ENCODE results near the gene KIF4B. TPM values are rescaled to one million over a fixed set of nuclear protein-coding genes. Genes with fewer than 3 reads are reported as not detected.
"Not testable (repeated sequence)": the region's sequence is repeated elsewhere in the genome, so short reads cannot be mapped to it uniquely, and the experiment has no call there.

KIF4B gene, protein sequence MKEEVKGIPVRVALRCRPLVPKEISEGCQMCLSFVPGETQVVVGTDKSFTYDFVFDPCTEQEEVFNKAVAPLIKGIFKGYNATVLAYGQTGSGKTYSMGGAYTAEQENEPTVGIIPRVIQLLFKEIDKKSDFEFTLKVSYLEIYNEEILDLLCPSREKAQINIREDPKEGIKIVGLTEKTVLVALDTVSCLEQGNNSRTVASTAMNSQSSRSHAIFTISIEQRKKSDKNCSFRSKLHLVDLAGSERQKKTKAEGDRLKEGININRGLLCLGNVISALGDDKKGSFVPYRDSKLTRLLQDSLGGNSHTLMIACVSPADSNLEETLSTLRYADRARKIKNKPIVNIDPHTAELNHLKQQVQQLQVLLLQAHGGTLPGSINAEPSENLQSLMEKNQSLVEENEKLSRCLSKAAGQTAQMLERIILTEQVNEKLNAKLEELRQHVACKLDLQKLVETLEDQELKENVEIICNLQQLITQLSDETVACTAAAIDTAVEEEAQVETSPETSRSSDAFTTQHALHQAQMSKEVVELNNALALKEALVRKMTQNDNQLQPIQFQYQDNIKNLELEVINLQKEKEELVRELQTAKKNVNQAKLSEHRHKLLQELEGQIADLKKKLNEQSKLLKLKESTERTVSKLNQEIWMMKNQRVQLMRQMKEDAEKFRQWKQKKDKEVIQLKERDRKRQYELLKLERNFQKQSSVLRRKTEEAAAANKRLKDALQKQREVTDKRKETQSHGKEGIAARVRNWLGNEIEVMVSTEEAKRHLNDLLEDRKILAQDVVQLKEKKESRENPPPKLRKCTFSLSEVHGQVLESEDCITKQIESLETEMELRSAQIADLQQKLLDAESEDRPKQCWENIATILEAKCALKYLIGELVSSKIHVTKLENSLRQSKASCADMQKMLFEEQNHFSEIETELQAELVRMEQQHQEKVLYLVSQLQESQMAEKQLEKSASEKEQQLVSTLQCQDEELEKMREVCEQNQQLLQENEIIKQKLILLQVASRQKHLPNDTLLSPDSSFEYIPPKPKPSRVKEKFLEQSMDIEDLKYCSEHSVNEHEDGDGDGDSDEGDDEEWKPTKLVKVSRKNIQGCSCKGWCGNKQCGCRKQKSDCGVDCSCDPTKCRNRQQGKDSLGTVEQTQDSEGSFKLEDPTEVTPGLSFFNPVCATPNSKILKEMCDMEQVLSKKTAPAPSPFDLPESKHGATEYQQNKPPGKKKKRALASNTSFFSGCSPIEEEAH
- total RNA-seq = 0.13 TPM
- long read RNA-seq = 0 reads

DNA sequence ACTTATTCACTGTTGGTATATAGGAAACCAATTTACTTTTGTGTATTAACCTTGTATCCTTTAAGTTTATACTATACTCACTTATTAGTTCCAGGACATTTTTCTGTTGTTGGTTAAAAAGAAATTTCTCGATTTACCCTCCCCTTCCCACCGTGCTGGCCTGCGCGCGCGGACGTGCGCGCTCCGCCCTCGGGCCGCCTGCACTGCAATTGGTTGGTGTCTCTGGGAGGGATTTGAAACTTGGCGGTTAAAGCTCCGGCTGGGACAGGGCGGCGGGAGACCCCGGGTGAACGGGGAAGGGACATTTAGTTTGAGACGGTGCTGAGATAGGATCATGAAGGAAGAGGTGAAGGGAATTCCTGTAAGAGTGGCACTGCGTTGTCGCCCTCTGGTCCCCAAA lies at the start of gene KIF4B:
TSS of gene KIF4B (plus strand) at position 230 of the 400 bp plus-strand sequence. CDS start at position 335, 105 bp downstream.
- intact Hi-C loops (cut with DNase I) = no loop called here
- no peak for DNase-seq (ENCODE audit: low spot score)

DNA sequence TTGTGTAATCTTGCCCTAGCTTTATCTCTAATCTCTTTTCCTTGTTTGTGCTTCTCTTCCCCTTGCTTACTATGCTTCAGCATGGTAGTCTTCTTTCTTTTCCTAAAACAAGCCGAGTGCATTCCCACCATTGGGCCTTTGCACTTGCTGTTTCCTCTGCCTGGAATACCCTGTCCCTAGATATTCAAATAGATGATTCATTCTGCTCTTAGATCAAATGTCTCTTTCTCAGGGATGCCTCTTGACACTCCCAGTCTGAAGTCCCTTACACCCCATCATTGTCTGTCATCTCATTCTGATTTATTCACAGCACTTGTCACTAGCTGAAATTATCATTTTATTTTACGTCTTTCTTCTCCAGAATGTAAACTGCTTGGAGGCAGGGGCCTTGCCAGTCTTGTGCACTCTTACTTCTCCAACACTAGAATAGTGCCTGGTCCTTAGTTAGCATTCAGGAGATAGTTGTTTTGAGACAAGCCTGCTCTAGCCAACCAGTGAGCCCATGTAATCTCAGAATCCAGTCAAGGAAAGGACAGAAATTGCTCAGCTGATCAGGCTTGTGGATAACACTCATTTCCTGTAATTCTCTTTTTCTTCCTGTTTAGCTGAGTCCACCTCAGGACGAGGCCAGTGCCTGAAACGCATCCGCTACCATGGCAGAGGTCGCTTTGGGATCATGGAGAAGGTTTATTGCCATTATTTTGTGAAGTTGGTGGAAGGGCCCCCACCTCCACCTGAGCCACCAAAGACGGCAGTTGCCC lies 47.3 kb upstream of the KIF4B start:
- intact Hi-C loops (cut with DNase I) = no loop called here
- DNase-seq (ENCODE audit: low spot score) = no peak

DNA sequence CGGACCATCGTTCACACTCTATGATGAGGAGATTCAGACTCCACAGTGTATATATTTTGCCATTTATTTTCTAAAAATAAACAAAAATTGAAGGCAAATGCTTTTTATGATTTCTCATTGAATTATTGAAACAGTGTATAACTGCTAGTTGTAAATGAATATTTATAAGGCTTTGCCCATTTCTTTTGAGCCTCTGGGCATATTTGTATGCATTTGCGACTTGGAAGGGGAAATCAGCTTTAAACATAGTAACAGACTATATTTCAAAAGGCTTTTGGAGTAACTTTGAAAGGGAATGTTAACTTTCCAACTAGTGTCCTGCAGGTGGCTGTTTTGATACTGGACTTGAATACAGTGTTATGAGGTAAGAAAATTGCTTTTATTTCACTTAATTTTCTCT lies 46.7 kb upstream of the KIF4B start:
- intact Hi-C loops (cut with DNase I) = no loop called here
- no peak for DNase-seq (ENCODE audit: low spot score)

DNA sequence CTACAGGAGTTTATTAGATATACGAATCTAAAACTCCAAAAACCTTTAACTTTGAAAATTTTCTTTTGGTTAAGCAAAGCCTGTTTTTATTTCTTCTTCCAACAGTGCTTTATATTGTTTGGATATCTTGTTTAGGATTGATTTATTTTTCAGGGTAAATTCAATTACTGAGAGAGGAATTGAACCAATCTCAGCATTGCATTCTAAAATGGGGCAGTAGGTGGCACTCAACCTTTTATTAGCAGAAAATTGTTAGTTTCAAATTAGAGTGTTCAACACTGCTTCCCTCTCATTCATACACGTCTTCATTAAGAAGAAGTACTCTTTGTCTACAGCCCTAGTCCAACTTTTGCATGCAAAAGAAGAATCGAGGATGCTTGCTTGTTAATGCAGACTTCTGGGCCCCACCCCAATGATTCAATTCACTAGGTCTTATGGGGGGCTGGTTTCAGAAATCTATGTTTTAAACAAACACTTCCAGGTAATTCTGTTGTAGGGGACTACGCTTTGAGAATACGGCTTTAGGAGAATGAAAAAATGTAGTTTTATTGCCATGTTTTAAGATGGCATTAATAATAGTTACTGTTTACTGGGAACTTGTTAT lies 46.0 kb upstream of the KIF4B start:
- no peak for DNase-seq (ENCODE audit: low spot score)
- intact Hi-C loops (cut with DNase I) = no loop called here

DNA sequence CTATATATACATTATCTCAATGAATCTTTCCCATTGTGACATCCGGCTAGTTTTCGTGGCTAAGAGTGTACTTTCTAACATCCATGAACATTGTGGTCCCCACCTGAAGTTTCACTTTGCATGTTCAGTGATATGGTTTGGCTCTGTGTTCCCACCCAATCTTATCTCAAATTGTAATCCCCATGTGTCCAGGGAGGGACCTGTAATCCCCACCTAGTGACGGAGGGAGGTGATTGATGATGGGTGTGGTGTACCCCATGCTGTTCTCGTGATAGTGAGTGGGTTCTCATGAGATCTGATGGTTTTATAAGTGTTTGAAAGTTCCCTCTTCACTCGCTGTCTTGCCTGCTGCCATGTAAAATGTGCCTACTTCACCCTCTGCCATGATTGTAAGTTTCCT lies 44.6 kb upstream of the KIF4B start:
- no peak for DNase-seq (ENCODE audit: low spot score)
- intact Hi-C loops (cut with DNase I) = no loop called here

GRCh38 chr5:154970759-154971158 lies 42.8 kb upstream of the KIF4B start:
- DNase-seq (ENCODE audit: low spot score) = no peak
- intact Hi-C loops (cut with DNase I) = loop anchor here (5.0 kb wide), 2 partner anchors 167 to 757 kb away; no protein-coding TSS in a partner anchor

DNA sequence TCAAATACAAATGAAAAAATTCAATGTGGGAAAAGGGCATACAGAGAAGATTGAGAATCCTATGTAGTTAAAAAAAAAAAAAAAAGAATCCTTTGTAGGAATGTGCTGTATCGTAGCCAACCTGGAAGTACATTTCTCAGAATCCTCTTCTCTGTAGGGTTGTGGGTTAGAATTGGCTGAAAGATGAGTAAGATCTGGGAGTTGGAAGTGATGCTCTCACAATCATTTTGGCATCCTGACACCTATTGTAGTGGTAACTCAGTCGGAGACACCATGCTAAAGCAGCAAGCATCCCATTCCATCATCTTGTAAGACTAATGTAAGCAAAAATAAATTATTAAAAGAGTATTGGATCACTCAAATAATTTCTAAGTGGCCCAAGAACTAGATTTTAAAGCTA lies 42.1 kb upstream of the KIF4B start:
- DNase-seq (ENCODE audit: low spot score) = no peak
- intact Hi-C loops (cut with DNase I) = loop anchor here (5.0 kb wide), 2 partner anchors 166 to 756 kb away; no protein-coding TSS in a partner anchor

GRCh38 chr5:154972476-154973080 lies 41.0 kb upstream of the KIF4B start:
- intact Hi-C loops (cut with DNase I) = loop anchor here (5.0 kb wide), 2 partner anchors 165 to 755 kb away; no protein-coding TSS in a partner anchor
- no peak for DNase-seq (ENCODE audit: low spot score)

DNA sequence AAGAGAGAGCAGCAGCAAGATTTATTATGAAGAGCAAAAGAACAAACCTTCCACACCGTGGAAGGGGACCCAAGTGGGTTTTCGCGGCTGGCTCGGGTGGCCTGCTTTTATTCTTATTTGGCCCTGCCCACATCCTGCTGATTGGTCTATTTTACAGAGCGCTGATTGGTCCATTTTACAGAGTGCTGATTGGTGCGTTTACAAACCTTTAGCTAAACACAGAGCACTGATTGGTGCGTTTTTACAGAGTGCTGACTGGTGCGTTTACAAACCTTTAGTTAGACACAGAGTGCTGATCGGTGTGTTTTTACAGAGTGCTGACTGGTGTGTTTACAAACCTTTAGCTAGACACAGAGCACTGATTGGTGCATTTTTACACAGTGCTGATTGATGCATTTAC lies 37.5 kb upstream of the KIF4B start:
- intact Hi-C loops (cut with DNase I); DNase-seq (ENCODE audit: low spot score): not testable (repeated sequence)

DNA sequence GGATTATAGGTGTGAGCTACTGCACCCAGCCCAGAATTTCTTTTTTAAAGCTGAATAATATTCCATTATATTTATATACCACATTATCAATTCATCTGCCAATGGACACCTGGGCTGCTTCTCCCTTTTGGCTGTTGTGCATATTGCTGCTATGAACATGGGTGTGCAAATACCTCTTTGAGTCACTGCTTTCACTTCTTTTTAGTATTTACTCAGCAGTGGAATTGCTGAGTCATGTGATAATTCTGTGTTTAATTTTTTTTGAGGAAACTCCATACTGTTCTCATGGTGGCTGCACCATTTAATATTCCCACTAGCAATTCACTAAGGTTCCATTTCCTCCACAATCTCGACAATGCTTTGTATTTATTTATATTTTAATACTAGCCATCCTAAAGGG lies 36.1 kb upstream of the KIF4B start:
- intact Hi-C loops (cut with DNase I) = no loop called here

DNA sequence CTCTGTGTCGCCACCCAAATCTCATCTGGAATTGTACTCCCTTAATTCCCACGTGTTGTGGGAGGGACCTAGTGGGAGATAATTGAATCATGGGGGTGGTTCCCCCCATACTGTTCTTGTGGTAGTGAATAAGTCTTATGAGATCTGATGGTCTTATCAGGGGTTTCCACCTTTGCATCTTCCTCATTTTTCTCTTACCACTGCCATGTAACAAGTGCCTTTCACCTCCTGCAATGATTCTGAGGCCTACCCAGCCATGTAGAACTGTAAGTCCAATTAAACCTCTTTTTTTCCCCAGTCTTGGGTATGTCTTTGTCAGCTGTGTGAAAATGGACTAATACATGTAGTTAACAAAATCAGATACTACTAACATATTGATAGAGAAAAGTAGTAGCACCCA lies 35.3 kb upstream of the KIF4B start:
- DNase-seq (ENCODE audit: low spot score); intact Hi-C loops (cut with DNase I): not testable (repeated sequence)

More for the DNA sequence above, 36.1 kb upstream of the KIF4B start:
- no peak for DNase-seq (ENCODE audit: low spot score)

- DNase-seq (ENCODE audit: low spot score) = no peak
- intact Hi-C loops (cut with DNase I) = no loop called here
These were observed 28.5 kb upstream of the KIF4B start for GRCh38 chr5:154984946-154985516.

DNA sequence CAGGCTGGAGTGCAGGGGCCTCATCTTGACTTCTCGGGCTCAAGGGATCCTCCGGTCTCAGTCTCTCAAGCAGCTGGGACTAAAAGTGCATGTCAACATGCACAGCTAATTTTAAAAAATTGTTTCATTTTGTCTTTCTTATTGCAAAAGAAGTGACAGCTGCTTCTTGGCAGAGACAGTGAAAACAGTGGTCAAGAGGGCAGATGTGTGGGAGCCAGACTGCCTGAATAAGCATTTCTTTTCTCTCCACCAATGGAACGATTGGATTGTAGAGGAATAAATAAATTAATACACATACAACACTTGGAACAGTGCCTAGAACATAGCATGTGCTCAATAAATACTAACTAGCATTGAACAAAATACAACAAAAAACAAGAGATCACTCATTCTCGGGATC lies 27.4 kb upstream of the KIF4B start:
- intact Hi-C loops (cut with DNase I) = no loop called here
- no peak for DNase-seq (ENCODE audit: low spot score)

DNA sequence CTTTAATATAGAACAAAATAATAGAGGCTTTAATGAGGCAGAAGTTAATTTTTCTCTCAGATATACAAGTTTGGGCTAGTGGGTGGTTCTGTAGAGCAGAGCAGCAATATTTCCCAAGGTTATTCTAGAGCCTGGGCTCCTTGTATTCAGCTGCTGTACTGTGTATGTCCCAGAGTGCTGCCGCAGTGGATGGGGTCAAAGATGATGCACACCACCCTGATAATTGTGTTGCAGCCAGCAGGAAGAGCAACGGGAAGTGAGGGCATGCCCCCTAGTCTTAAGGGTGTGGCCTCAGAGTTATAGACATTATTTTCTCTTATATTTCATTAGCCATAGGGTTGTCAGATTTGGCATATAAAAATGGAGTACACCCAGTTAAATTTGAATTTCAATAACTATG lies 23.9 kb upstream of the KIF4B start:
- intact Hi-C loops (cut with DNase I) = no loop called here
- no peak for DNase-seq (ENCODE audit: low spot score)

DNA sequence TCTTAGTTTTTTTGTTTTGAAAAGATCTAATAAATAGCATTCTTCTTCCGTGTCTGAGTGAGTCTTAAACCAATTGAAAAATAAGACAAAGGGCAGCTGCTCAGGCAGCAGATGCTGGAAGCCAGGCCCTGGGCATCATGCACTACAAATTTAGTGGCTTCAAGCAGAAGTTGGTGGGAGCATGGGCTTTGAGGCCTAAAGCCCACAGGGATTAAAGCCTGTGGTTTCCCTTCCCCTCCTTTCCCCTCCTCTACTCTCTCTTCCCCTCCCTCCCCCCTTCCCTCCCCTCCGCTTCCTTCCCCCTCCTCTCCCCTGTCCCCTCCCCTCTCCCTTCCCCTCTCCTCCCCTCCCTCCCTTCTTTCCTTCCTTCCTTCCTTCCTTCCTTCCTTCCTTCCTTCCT lies 20.1 kb upstream of the KIF4B start:
- intact Hi-C loops (cut with DNase I) = no loop called here
- no peak for DNase-seq (ENCODE audit: low spot score)

- intact Hi-C loops (cut with DNase I) = no loop called here
- DNase-seq (ENCODE audit: low spot score) = no peak
These were observed 17.9 kb upstream of the KIF4B start for GRCh38 chr5:154995679-154996078.

GRCh38 chr5:154997746-154998145 lies 15.8 kb upstream of the KIF4B start:
- DNase-seq (ENCODE audit: low spot score) = no peak
- intact Hi-C loops (cut with DNase I) = no loop called here

DNA sequence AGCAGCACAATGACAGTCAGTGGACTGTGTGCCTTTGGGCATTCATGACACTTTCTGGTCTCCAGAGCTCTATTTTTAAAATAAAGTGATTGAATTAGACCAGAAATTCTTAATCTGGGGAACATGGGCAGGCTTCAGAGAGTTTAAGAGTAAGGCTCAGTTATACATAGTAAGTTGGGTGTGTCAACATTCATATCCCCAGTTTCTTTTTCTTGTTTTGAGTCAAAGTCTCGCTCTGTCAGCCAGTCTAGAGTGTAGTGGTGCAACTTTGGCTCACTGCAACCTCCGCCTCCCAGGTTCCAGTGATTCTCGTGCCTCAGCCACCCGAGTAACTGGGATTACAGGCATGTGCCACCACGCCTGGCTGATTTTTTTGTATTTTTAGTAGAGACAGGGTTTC lies 13.7 kb upstream of the KIF4B start:
- intact Hi-C loops (cut with DNase I) = no loop called here
- DNase-seq (ENCODE audit: low spot score) = no peak
